B cell (primary cell): ENCODE measurements around the gene NEMP2. TPM values are rescaled to one million over a fixed set of nuclear protein-coding genes. Genes with fewer than 3 reads are reported as not detected.
A peak's percentile ranks its signal among the peaks of the same experiment; 100 is the strongest.

Experiments
- ATAC-seq: fragments of 200-7000 bp; cut with Tn5 transposase; one replicate; pipeline ENCODE4 v1.10.0; 2021; ENCODE audit warnings: low read depth, mild to moderate bottlenecking, moderate number of reproducible peaks, moderate library complexity
- CTCF ChIA-PET: fragments of 350-600 bp; sonication (Branson Sonifier 250); formaldehyde crosslinking; loops from one replicate; lab custom pipeline; 2021; ENCODE audit warnings: antibody characterized with exemption, inconsistent platforms; lab: Charles Lee
- POLR2A ChIA-PET: fragments of 350-600 bp; sonication (Branson Sonifier 250); formaldehyde crosslinking; loops from one replicate; lab custom pipeline; 2021; ENCODE audit warnings: antibody characterized with exemption; lab: Charles Lee
- DNase-seq: peaks from one replicate; pipeline ENCODE4 v3.0.0; 2013
- H2AFZ ChIP-seq: 2 replicates; pipeline ENCODE4 v1.6.1; 2012; ENCODE audit warnings: mild to moderate bottlenecking, low read depth, low read length; ENCODE audit not compliant: insufficient read depth, poor library complexity, severe bottlenecking
- H3K27ac ChIP-seq, 2 donors: 1 replicate in 1 of 2; 2 replicates in 1 of 2; pipeline ENCODE4 v1.5.1; 2012 to 2013; ENCODE audit warnings: low read length in 2 of 2, mild to moderate bottlenecking in 2 of 2, moderate library complexity in 1 of 2
- H3K27me3 ChIP-seq, 4 experiments: fragments of 200-600 bp in 1 of 4; sonication (generic) in 1 of 4; replicated peaks in 1 of 4; 1 replicate in 2 of 4; 2 replicates in 2 of 4; pipeline versions ENCODE4 v1.6.1 to v1.7.0; 2013 to 2016; ENCODE audit warnings: low read length in 3 of 4, mild to moderate bottlenecking in 2 of 4, mixed read lengths in 1 of 4, moderate library complexity in 1 of 4; ENCODE audit not compliant: insufficient read depth in 4 of 4, control insufficient read depth in 3 of 4; ENCODE audit errors: control extremely low read depth in 1 of 4
- H3K36me3 ChIP-seq, 2 experiments: replicated peaks in 1 of 2; 1 replicate in 1 of 2; 2 replicates in 1 of 2; pipeline versions ENCODE4 v1.6.1 to v1.7.1; 2013; ENCODE audit warnings: low read length in 1 of 2; ENCODE audit not compliant: insufficient read depth in 2 of 2, control insufficient read depth in 1 of 2; ENCODE audit errors: control extremely low read depth in 1 of 2, extremely low read depth in 1 of 2
- H3K4me1 ChIP-seq, 2 donors: fragments of 200-600 bp in 1 of 2; sonication (generic) in 1 of 2; 1 replicate in 1 of 2; 2 replicates in 1 of 2; pipeline versions ENCODE4 v1.5.1 to v1.6.1; 2013 to 2017; ENCODE audit warnings: low read length in 2 of 2; ENCODE audit not compliant: control insufficient read depth in 2 of 2, insufficient read depth in 2 of 2
- H3K4me2 ChIP-seq: replicated peaks from 2 replicates; pipeline ENCODE3; 2012; ENCODE audit warnings: mild to moderate bottlenecking, low read depth, low read length; ENCODE audit not compliant: poor library complexity, severe bottlenecking
- H3K4me3 ChIP-seq, 5 experiments: fragments of 200-600 bp in 1 of 5; sonication (generic) in 1 of 5; 1 replicate in 3 of 5; 2 replicates in 2 of 5; pipeline versions ENCODE4 v1.5.1 to v1.7.0; 2011 to 2016; ENCODE audit warnings: low read length in 4 of 5, mild to moderate bottlenecking in 4 of 5, low read depth in 2 of 5, control low read depth in 1 of 5, moderate library complexity in 1 of 5; ENCODE audit not compliant: insufficient read depth in 1 of 5; ENCODE audit errors: control extremely low read depth in 1 of 5, extremely low read depth in 1 of 5
- H3K79me2 ChIP-seq: fragments of 200-600 bp; sonication (generic); one replicate; pipeline ENCODE4 v1.6.0; 2016; ENCODE audit warnings: low read length; ENCODE audit not compliant: control insufficient read depth, insufficient read depth
- H3K9ac ChIP-seq: fragments of 200-600 bp; sonication (generic); 2 replicates; pipeline ENCODE4 v1.6.1; 2017; ENCODE audit warnings: mild to moderate bottlenecking, low read length, moderate library complexity
- H3K9me3 ChIP-seq, 3 donors: one replicate each; pipeline versions ENCODE4 v1.6.1 to v1.7.1; 2013; ENCODE audit warnings: low read length in 2 of 3; ENCODE audit not compliant: control insufficient read depth in 2 of 3, insufficient read depth in 1 of 3; ENCODE audit errors: control extremely low read depth in 1 of 3
- H4K20me1 ChIP-seq: 2 replicates; pipeline ENCODE4 v1.6.0; 2012; ENCODE audit warnings: mild to moderate bottlenecking, low read length; ENCODE audit not compliant: insufficient read depth, control insufficient read depth, poor library complexity, severe bottlenecking
- H3K27ac Mint-ChIP-seq: one replicate; pipeline ENCODE4 v1.8.0; 2021; ENCODE audit warnings: mixed read lengths
- H3K27me3 Mint-ChIP-seq: one replicate; pipeline ENCODE4 v1.8.0; 2021; ENCODE audit warnings: mixed read lengths
- H3K4me1 Mint-ChIP-seq: one replicate; pipeline ENCODE4 v1.8.0; 2021; ENCODE audit warnings: mixed read lengths
- H3K4me3 Mint-ChIP-seq: one replicate; pipeline ENCODE4 v1.8.0; 2021; ENCODE audit warnings: mixed read lengths
- H3K9me3 Mint-ChIP-seq: one replicate; pipeline ENCODE4 v1.8.0; 2022; ENCODE audit warnings: mixed read lengths; ENCODE audit not compliant: insufficient read depth
- EZH2 ChIP-seq: IDR thresholded peaks from 2 replicates; pipeline ENCODE4 v1.6.1; 2012; ENCODE audit warnings: borderline replicate concordance, low read depth, mild to moderate bottlenecking, moderate library complexity, low read length; ENCODE audit not compliant: insufficient read depth, poor library complexity, severe bottlenecking
- WGBS: methylation state at CpG from one replicate; pipeline ENCODE4 v1.1.5; 2013; ENCODE audit warnings: missing lambda C conversion rate; ENCODE audit not compliant: insufficient coverage; 5-methylcytosine and 5-hydroxymethylcytosine counted together
- intact Hi-C: fragments of 100-400 bp; cut with micrococcal nuclease; formaldehyde crosslinking; loops from one replicate; pipeline ENCODE4 v1.10.0; 2022
- polyA plus RNA-seq: library from polyadenylated mRNA; depleted of rRNA; stranded (reverse); fragments of >200 nt; gene quantifications from 2 replicates; pipeline ENCODE4 v1.2.3, GENCODE V29; 2012
- total RNA-seq, 2 donors: library from RNA; stranded (reverse); fragments of 120-200 nt in 1 of 2; gene quantifications; 1 replicate in 1 of 2; 2 replicates in 1 of 2; pipeline versions ENCODE4 v1.2.3 to v1.2.4, GENCODE V29; 2013 to 2022
- TF ChIP-seq, protein P1 (sequence below): fragments of 200-600 bp; IDR thresholded peaks from one replicate; pipeline ENCODE4 v1.8.0; 2022; ENCODE audit warnings: antibody characterized with exemption, mild to moderate bottlenecking

The NEMP2 gene
- total and polyA plus RNA-seq, 2 donors (not counting 1 experiment from before 2014, with no cell fraction given): 1.3 to 17.3 TPM

DNA sequence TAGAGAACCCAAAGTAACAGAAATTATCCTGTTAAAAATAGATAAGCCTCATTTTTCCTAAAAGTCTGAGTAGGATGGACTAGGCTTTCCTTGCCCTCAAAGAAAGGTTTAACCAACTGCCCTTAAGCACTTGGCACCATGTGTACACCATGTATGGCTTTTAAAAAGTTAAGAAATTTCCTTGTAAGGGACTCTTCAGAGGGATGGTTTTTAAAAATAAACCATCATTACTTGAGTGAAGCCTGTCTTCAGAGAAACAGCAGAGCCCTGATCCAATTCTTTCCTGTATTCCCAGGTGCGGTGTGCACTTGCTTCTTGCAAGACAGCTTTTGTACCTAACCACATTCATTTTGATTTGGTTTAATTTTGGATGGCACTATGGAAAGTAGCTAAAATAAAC lies 1.1 kb upstream of the NEMP2 start:
- intact Hi-C loops: loop anchor here (2.0 to 10.0 kb wide), 5 partner anchors 127 to 1091 kb away; partner anchors contain the start of genes MFSD6 and WDR75
- TF ChIP-seq EZH2: no peak
- TF ChIP-seq, protein P1, sequence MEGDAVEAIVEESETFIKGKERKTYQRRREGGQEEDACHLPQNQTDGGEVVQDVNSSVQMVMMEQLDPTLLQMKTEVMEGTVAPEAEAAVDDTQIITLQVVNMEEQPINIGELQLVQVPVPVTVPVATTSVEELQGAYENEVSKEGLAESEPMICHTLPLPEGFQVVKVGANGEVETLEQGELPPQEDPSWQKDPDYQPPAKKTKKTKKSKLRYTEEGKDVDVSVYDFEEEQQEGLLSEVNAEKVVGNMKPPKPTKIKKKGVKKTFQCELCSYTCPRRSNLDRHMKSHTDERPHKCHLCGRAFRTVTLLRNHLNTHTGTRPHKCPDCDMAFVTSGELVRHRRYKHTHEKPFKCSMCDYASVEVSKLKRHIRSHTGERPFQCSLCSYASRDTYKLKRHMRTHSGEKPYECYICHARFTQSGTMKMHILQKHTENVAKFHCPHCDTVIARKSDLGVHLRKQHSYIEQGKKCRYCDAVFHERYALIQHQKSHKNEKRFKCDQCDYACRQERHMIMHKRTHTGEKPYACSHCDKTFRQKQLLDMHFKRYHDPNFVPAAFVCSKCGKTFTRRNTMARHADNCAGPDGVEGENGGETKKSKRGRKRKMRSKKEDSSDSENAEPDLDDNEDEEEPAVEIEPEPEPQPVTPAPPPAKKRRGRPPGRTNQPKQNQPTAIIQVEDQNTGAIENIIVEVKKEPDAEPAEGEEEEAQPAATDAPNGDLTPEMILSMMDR: no peak
- CTCF ChIA-PET: no interaction called here

DNA sequence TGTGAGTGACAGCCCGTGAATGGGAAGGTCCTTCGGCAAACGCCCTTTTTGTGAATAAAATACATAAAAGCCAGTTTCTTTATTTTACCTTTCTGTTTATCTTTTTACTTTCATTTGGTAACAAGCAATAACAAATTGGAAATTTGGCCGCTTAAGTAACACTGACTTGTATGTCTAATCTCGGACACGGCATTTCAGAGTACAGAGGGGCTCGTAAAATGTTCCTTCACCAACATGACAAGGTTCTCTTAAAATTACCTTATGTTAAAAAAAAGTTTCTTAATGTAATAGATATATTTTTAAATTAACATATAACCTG lies 558 bp upstream of the NEMP2 start:
- peaks cover 26 to 28% of the 10 kb centered on the region in 2 donors for H3K4me1 ChIP-seq
- Mint-ChIP-seq H3K9me3 (peaks cover 10% of the 10 kb centered on the region), H3K4me1 (peaks cover 49% of the 10 kb centered on the region), H3K4me3 (peak overlapping the region; percentile 97), H3K27me3 (no peaks in the 10 kb centered on the region), H3K27ac (peak overlapping the region; percentile 97)
- intact Hi-C loops: loop anchor here (2.0 to 10.0 kb wide), 5 partner anchors 126 to 1090 kb away; partner anchors contain the start of genes MFSD6 and WDR75
- H3K27ac ChIP-seq: peak overlapping the region; percentile 94 to 95
- DNase-seq (no peak), ATAC-seq (no peak)
- no peaks in the 10 kb centered on the region for H3K36me3 ChIP-seq
- TF ChIP-seq, protein P1: no peak
- TF ChIP-seq EZH2: no peak
- no CpG with 5 or more reads among the region's 7 CpGs for WGBS
- peak overlapping the region; percentile 82 for H3K4me2 ChIP-seq
- no peaks in the 10 kb centered on the region for H4K20me1 ChIP-seq
- H3K4me3 ChIP-seq: peak overlapping the region; percentile 65 to 84 (median 82)
- H3K9me3 ChIP-seq: peaks cover under 1 to 9% (median 6%) of the 10 kb centered on the region in 3 donors
- no peaks in the 10 kb centered on the region for H3K27me3 ChIP-seq
- POLR2A ChIA-PET: interaction anchor here (0.7 to 2.0 kb wide), 6 partner anchors 115 to 773 kb away, joined by 3 to 15 read pairs (median 3); partner anchors contain the start of genes MFSD6 and OSGEPL1
- peak overlapping the region; percentile 87 for H2AFZ ChIP-seq
- CTCF ChIA-PET: no interaction called here
- H3K79me2 ChIP-seq: peaks cover 27% of the 10 kb centered on the region
- H3K9ac ChIP-seq: peak overlapping the region; percentile 87

More for the DNA sequence above, 1.1 kb upstream of the NEMP2 start:
- Histone ChIP-seq H3K4me1 (peaks cover 21 to 23% of the 10 kb centered on the region in 2 donors), H3K4me2 (peak overlapping the region; percentile 82), H2AFZ (peak overlapping the region; percentile 87), H3K79me2 (peaks cover 24% of the 10 kb centered on the region), H3K27me3 (no peaks in the 10 kb centered on the region), H3K4me3 (no peak overlapping the region), H3K9ac (no peak overlapping the region), H4K20me1 (no peaks in the 10 kb centered on the region), H3K36me3 (no peaks in the 10 kb centered on the region), H3K9me3 (peaks cover 5 to 9% (median 9%) of the 10 kb centered on the region in 3 donors), H3K27ac (peak overlapping the region in 1 of 2 donors; percentile 94)
- DNase-seq (peak; percentile 12), ATAC-seq (no peak)
- POLR2A ChIA-PET: interaction anchor here (0.8 kb wide), 1 partner anchor 9 kb away, joined by 5 read pairs; no protein-coding TSS in a partner anchor
- H3K27ac Mint-ChIP-seq: peak overlapping the region; percentile 80
- H3K27me3 Mint-ChIP-seq: no peaks in the 10 kb centered on the region
- WGBS: no CpG with 5 or more reads among the region's 1 CpG
- peak overlapping the region; percentile 97 for H3K4me3 Mint-ChIP-seq
- H3K4me1 Mint-ChIP-seq: peaks cover 44% of the 10 kb centered on the region
- H3K9me3 Mint-ChIP-seq: peaks cover 12% of the 10 kb centered on the region
